DOHH2 (cell line): ENCODE data around the gene TMEM130.

ENCODE experiments used
- H3F3A ChIP-seq: fragments of 200-600 bp; sonication (generic), shearing (Covaris generic); 2 replicates; pipeline ENCODE4 v1.6.0; 2016; ENCODE audit warnings: antibody characterized with exemption, mild to moderate bottlenecking; ENCODE audit not compliant: control insufficient read depth, insufficient read depth
- H3K27ac ChIP-seq: fragments of 200-600 bp; sonication (generic); 2 replicates; pipeline ENCODE4 v1.5.1; 2014; ENCODE audit warnings: low read depth, mild to moderate bottlenecking, low read length, moderate library complexity
- H3K27me3 ChIP-seq: fragments of 200-600 bp; sonication (generic); 2 replicates; pipeline ENCODE4 v1.6.1; 2014; ENCODE audit warnings: mild to moderate bottlenecking, low read length, mixed read lengths; ENCODE audit not compliant: control insufficient read depth
- H3K36me3 ChIP-seq: fragments of 200-600 bp; sonication (generic); 2 replicates; pipeline ENCODE4 v1.6.1; 2014; ENCODE audit warnings: mild to moderate bottlenecking, low read length, moderate library complexity, mixed read lengths; ENCODE audit not compliant: control insufficient read depth
- H3K4me1 ChIP-seq: fragments of 200-600 bp; sonication (generic); 2 replicates; pipeline ENCODE4 v1.6.1; 2014; ENCODE audit warnings: mild to moderate bottlenecking, low read length, mixed read lengths; ENCODE audit not compliant: control insufficient read depth
- H3K4me2 ChIP-seq: fragments of 200-600 bp; sonication (generic); 2 replicates; pipeline ENCODE4 v1.6.0; 2014; ENCODE audit warnings: mild to moderate bottlenecking, low read length, moderate library complexity
- H3K4me3 ChIP-seq: fragments of 200-600 bp; sonication (generic); 2 replicates; pipeline ENCODE4 v1.5.1; 2014; ENCODE audit warnings: mild to moderate bottlenecking, low read length, mixed read lengths
- H3K79me2 ChIP-seq: fragments of 200-600 bp; sonication (generic); 2 replicates; pipeline ENCODE4 v1.6.1; 2014; ENCODE audit warnings: mild to moderate bottlenecking, low read length, mixed read lengths; ENCODE audit not compliant: control insufficient read depth
- H3K9me2 ChIP-seq: fragments of 200-600 bp; sonication (generic); replicated peaks from 2 replicates; pipeline ENCODE4 v1.6.1; 2014; ENCODE audit warnings: mild to moderate bottlenecking, low read length, mixed read lengths; ENCODE audit not compliant: control insufficient read depth
- H3K9me3 ChIP-seq: fragments of 200-600 bp; sonication (generic); 2 replicates; pipeline ENCODE4 v1.6.1; 2014; ENCODE audit warnings: antibody characterized with exemption, low read length, mixed read lengths; ENCODE audit not compliant: control insufficient read depth, insufficient read depth
- H4K20me1 ChIP-seq: fragments of 200-600 bp; sonication (generic); 2 replicates; pipeline ENCODE4 v1.6.0; 2014; ENCODE audit warnings: low read depth, mild to moderate bottlenecking, antibody characterized with exemption, low read length, moderate library complexity; ENCODE audit not compliant: control insufficient read depth, insufficient read depth
- CTCF ChIP-seq: fragments of 200-600 bp; sonication (generic); IDR thresholded peaks from one replicate; pipeline ENCODE4 v1.5.1; 2014; ENCODE audit warnings: antibody characterized with exemption, mild to moderate bottlenecking, low read depth, low read length; ENCODE audit not compliant: poor library complexity, severe bottlenecking
- EZH2phosphoT487 ChIP-seq: fragments of 200-600 bp; sonication (generic); IDR thresholded peaks from 2 replicates; pipeline ENCODE4 v1.6.1; 2017; ENCODE audit warnings: borderline replicate concordance, mild to moderate bottlenecking, antibody characterized with exemption, low read length, moderate library complexity, mixed read lengths

The TMEM130 gene

GRCh38 chr7:98870807-98871491, 1.1 kb upstream of the TMEM130 start:
- H3K4me2 ChIP-seq = peak overlapping the region; percentile 84
- TF ChIP-seq EZH2phosphoT487 = no peak
- no peaks in the 10 kb centered on the region for H3K36me3 ChIP-seq
- peaks cover 22% of the 10 kb centered on the region for H3K4me1 ChIP-seq
- peaks cover 10% of the 10 kb centered on the region for H3F3A ChIP-seq
- 0 out of 2 replicates have a peak overlapping the region, but pooled peaks have one; percentile 17 for H3K27ac ChIP-seq
- H3K4me3 ChIP-seq = peak overlapping the region; percentile 64
- H3K27me3 ChIP-seq = peaks cover 39% of the 10 kb centered on the region
- no peaks in the 10 kb centered on the region for H3K9me3 ChIP-seq
- H4K20me1 ChIP-seq = peaks cover 4% of the 10 kb centered on the region; the same call in 1 of the 2 replicates
- no peaks in the 10 kb centered on the region for H3K9me2 ChIP-seq
- no peaks in the 10 kb centered on the region for H3K79me2 ChIP-seq

- Histone ChIP-seq H3K4me3 (peak overlapping the region; percentile 64), H3K79me2 (no peaks in the 10 kb centered on the region), H4K20me1 (peaks cover 4% of the 10 kb centered on the region; the same call in 1 of the 2 replicates), H3K27ac (0 out of 2 replicates have a peak overlapping the region, but pooled peaks have one; percentile 17), H3K9me2 (no peaks in the 10 kb centered on the region), H3F3A (peaks cover 10% of the 10 kb centered on the region), H3K9me3 (no peaks in the 10 kb centered on the region), H3K4me2 (peak overlapping the region; percentile 84), H3K4me1 (peaks cover 22% of the 10 kb centered on the region), H3K36me3 (no peaks in the 10 kb centered on the region), H3K27me3 (peaks cover 40% of the 10 kb centered on the region)
- TF ChIP-seq CTCF (no peak), EZH2phosphoT487 (no peak)
Measured at GRCh38 chr7:98870121-98870651, 372 bp upstream of the TMEM130 start.

- no peak overlapping the region for H3K4me3 ChIP-seq
- no peaks in the 10 kb centered on the region for H3K79me2 ChIP-seq
- peaks cover 10% of the 10 kb centered on the region for H3F3A ChIP-seq
- H3K27me3 ChIP-seq = peaks cover 43% of the 10 kb centered on the region
- peak overlapping the region; percentile 84 for H3K4me2 ChIP-seq
- H4K20me1 ChIP-seq = peaks cover 4% of the 10 kb centered on the region; the same call in 1 of the 2 replicates
- no peak for TF ChIP-seq CTCF
- TF ChIP-seq EZH2phosphoT487 = no peak
- no peaks in the 10 kb centered on the region for H3K36me3 ChIP-seq
- no peak overlapping the region for H3K27ac ChIP-seq
- peaks cover 22% of the 10 kb centered on the region for H3K4me1 ChIP-seq
- H3K9me2 ChIP-seq = no peaks in the 10 kb centered on the region
- H3K9me3 ChIP-seq = no peaks in the 10 kb centered on the region
Measured at GRCh38 chr7:98869027-98869596, 702 bp downstream of the TMEM130 start.

- H3K9me2 ChIP-seq = no peaks in the 10 kb centered on the region
- H3K4me2 ChIP-seq = no peak overlapping the region
Measured at GRCh38 chr7:98868450-98868849, 1.4 kb downstream of the TMEM130 start.

More at GRCh38 chr7:98868450-98868849, 1.4 kb downstream of the TMEM130 start:
- no peaks in the 10 kb centered on the region for H3K9me3 ChIP-seq
- H3K27me3 ChIP-seq = peaks cover 43% of the 10 kb centered on the region
- no peaks in the 10 kb centered on the region for H3K36me3 ChIP-seq
- H3K4me3 ChIP-seq = no peak overlapping the region
- peaks cover 22% of the 10 kb centered on the region for H3K4me1 ChIP-seq
- no peaks in the 10 kb centered on the region for H3K79me2 ChIP-seq
- peaks cover 10% of the 10 kb centered on the region for H3F3A ChIP-seq
- TF ChIP-seq EZH2phosphoT487 = no peak; the same call in 1 of the 2 replicates
- no peak for TF ChIP-seq CTCF
- no peak overlapping the region for H3K27ac ChIP-seq
- H4K20me1 ChIP-seq = peaks cover 4% of the 10 kb centered on the region; the same call in 1 of the 2 replicates
